ENCODE data around the gene PIGS. TPM values are rescaled to one million over a fixed set of nuclear protein-coding genes. Genes with fewer than 3 reads are reported as not detected.
A peak's percentile ranks its signal among the peaks of the same experiment; 100 is the strongest.

The PIGS gene
- total and polyA plus RNA-seq, 9 of the 15 experiments (the other 6 are each of a cell fraction or from before 2014, with no cell fraction given), result 47.5 to 138 (median 57.6) TPM

- POLR2A ChIA-PET, result no interaction called here
- 3% methylated on average over 6 of the region's 6 CpGs for WGBS (ENCODE audit: insufficient coverage, low coverage, missing lambda C conversion rate)
- H3K9ac ChIP-seq (ENCODE audit: insufficient read depth in 1 of 2, low read depth in 2 of 2, low read length in 2 of 2), result no peak overlapping the region
- no TSS peak for BruUV-seq (replicated peaks)
- no peak overlapping the region for H3K4me2 ChIP-seq (ENCODE audit: insufficient read depth, low read length)
- CTCF ChIA-PET (ENCODE audit: low intra/inter-chr PET ratio), result no interaction called here
- peaks cover 5 to 43% of the 10 kb centered on the region in 2 experiments; a peak in 3 of 5 replicates for H3K27me3 ChIP-seq (ENCODE audit: control insufficient read depth in 2 of 2, insufficient read depth in 2 of 2, low read length in 2 of 2)
- peak; percentile 6 for FAIRE-seq
- TF ChIP-seq SPI1 (IDR thresholded peaks at IDR 0.05; ENCODE audit: borderline replicate concordance, low read depth, low read length) (peak; percentile 91), MCM2 (IDR thresholded peaks at IDR 0.05; ENCODE audit: low read depth) (no peak)
- H3K79me2 ChIP-seq (ENCODE audit: control insufficient read depth, insufficient read depth, low read length), result no peaks in the 10 kb centered on the region
- no peaks in the 10 kb centered on the region for H3K36me3 ChIP-seq (ENCODE audit: control insufficient read depth, insufficient read depth, low read length)
- H4K20me1 ChIP-seq (replicated peaks; ENCODE audit: control insufficient read depth, insufficient read depth, low read length), result no peaks in the 10 kb centered on the region
- DNase-seq (ENCODE audit: extremely low read depth in 1 of 4, low spot score in 3 of 4), result no peak
- H3K9me3 ChIP-seq (replicated peaks; ENCODE audit: control insufficient read depth, insufficient read depth, low read depth, low read length), result no peaks in the 10 kb centered on the region; the same call in 1 of the 2 replicates
- ATAC-seq, result no peak
- no peak overlapping the region for H3K27ac ChIP-seq (ENCODE audit: extremely low read depth, low read depth, low read length)
- H3K4me1 ChIP-seq (replicated peaks in 1 of 2; ENCODE audit: control insufficient read depth in 2 of 2, insufficient read depth in 2 of 2, low read length in 2 of 2), result peaks cover 0 to 22% of the 10 kb centered on the region in 2 experiments; a peak in 2 of 5 replicates
- intact Hi-C loops (cut with micrococcal nuclease) (no loop called here), in situ Hi-C loops (cut with MboI) (no loop called here)
- H3K9me1 ChIP-seq (ENCODE audit: control insufficient read depth, insufficient read depth, low read length), result no peaks in the 10 kb centered on the region
- no peak overlapping the region for H2AFZ ChIP-seq (ENCODE audit: low read depth, low read length)
- no peak overlapping the region for H3K4me3 ChIP-seq
Measured at GRCh38 chr17:28518132-28518531, 53.2 kb downstream of the PIGS start.

GRCh38 chr17:28515518-28515917 is 55.8 kb downstream of the PIGS start:
- Histone ChIP-seq H2AFZ (ENCODE audit: low read depth, low read length) (no peak overlapping the region), H3K27me3 (ENCODE audit: control insufficient read depth in 2 of 2, insufficient read depth in 2 of 2, low read length in 2 of 2) (peaks cover 2 to 39% of the 10 kb centered on the region in 2 experiments; a peak in 2 of 5 replicates), H4K20me1 (replicated peaks; ENCODE audit: control insufficient read depth, insufficient read depth, low read length) (peaks cover 6% of the 10 kb centered on the region), H3K4me1 (replicated peaks in 1 of 2; ENCODE audit: control insufficient read depth in 2 of 2, insufficient read depth in 2 of 2, low read length in 2 of 2) (peaks cover 0 to 11% of the 10 kb centered on the region in 2 experiments; a peak in 2 of 5 replicates), H3K4me2 (ENCODE audit: insufficient read depth, low read length) (no peak overlapping the region), H3K27ac (ENCODE audit: extremely low read depth, low read depth, low read length) (no peak overlapping the region), H3K36me3 (ENCODE audit: control insufficient read depth, insufficient read depth, low read length) (no peaks in the 10 kb centered on the region), H3K9ac (ENCODE audit: insufficient read depth in 1 of 2, low read depth in 2 of 2, low read length in 2 of 2) (no peak overlapping the region), H3K79me2 (ENCODE audit: control insufficient read depth, insufficient read depth, low read length) (no peaks in the 10 kb centered on the region), H3K4me3 (no peak overlapping the region), H3K9me1 (ENCODE audit: control insufficient read depth, insufficient read depth, low read length) (no peaks in the 10 kb centered on the region), H3K9me3 (replicated peaks; ENCODE audit: control insufficient read depth, insufficient read depth, low read depth, low read length) (no peaks in the 10 kb centered on the region; the same call in 1 of the 2 replicates)
- intact Hi-C loops (cut with micrococcal nuclease) (no loop called here), in situ Hi-C loops (cut with MboI) (no loop called here)
- BruUV-seq (replicated peaks), result no TSS peak
- WGBS (ENCODE audit: insufficient coverage, low coverage, missing lambda C conversion rate), result 8% methylated on average over 1 of the region's 1 CpG
- CTCF ChIA-PET (ENCODE audit: low intra/inter-chr PET ratio), result no interaction called here
- TF ChIP-seq ELK3 (CRISPR knock-in tag; IDR thresholded peaks at IDR 0.05), result no peak
- no peak for FAIRE-seq
- DNase-seq (ENCODE audit: extremely low read depth in 1 of 4, low spot score in 3 of 4), result no peak
- no peak for ATAC-seq
- POLR2A ChIA-PET, result no interaction called here
